ENCODE results near the gene KCNH6.

The KCNH6 gene

GRCh38 chr17:63523253-63523855 is at the start of gene KCNH6:
Gene KCNH6 (plus strand): TSS chr17:63523358. CDS start chr17:63523414, 56 bp downstream.
- FAIRE-seq = no peak

GRCh38 chr17:63474174-63474573 is 49.0 kb upstream of the KCNH6 start:
- FAIRE-seq = no peak

- FAIRE-seq = no peak
Observed at GRCh38 chr17:63474586-63475460, 48.3 kb upstream of the KCNH6 start.

- FAIRE-seq = no peak
Observed at GRCh38 chr17:63475491-63476412, 47.4 kb upstream of the KCNH6 start.

- FAIRE-seq = no peak
Observed at GRCh38 chr17:63476459-63476853, 46.7 kb upstream of the KCNH6 start.

- FAIRE-seq = no peak
Observed at GRCh38 chr17:63476854-63477479, 46.2 kb upstream of the KCNH6 start, which contains the start of gene ACE. Gene ACE (plus strand): TSS chr17:63477061. CDS start chr17:63477095, 34 bp downstream.

- no peak for FAIRE-seq
Observed at GRCh38 chr17:63477480-63478440, 45.4 kb upstream of the KCNH6 start.

- FAIRE-seq = no peak
Observed at GRCh38 chr17:63478814-63479494, 44.2 kb upstream of the KCNH6 start.

- FAIRE-seq = no peak
Observed at GRCh38 chr17:63479495-63480184, 43.5 kb upstream of the KCNH6 start.

- FAIRE-seq = no peak
Observed at GRCh38 chr17:63480192-63480784, 42.9 kb upstream of the KCNH6 start.

GRCh38 chr17:63480826-63481487 is 42.2 kb upstream of the KCNH6 start:
- FAIRE-seq = no peak

- no peak for FAIRE-seq
Observed at GRCh38 chr17:63481488-63481870, 41.7 kb upstream of the KCNH6 start.

- no peak for FAIRE-seq
Observed at GRCh38 chr17:63482509-63482908, 40.6 kb upstream of the KCNH6 start.

GRCh38 chr17:63483038-63483437 is 40.1 kb upstream of the KCNH6 start:
- no peak for FAIRE-seq

GRCh38 chr17:63483655-63484575 is 39.2 kb upstream of the KCNH6 start:
- FAIRE-seq = no peak

- FAIRE-seq = no peak
Observed at GRCh38 chr17:63486317-63487013, 36.7 kb upstream of the KCNH6 start.

GRCh38 chr17:63487014-63487339 is 36.2 kb upstream of the KCNH6 start:
- FAIRE-seq = no peak

GRCh38 chr17:63488851-63489250 is 34.3 kb upstream of the KCNH6 start:
- FAIRE-seq = no peak
